Activated effector memory CD4-positive, alpha-beta T cell treated with Interleukin-2 at 50 U/mL for 16 hours (primary cell): ENCODE data around the gene CEBPB.

ENCODE experiments used
- DNase-seq: peaks from one replicate; pipeline ENCODE4 v3.0.0-alpha.2; 2020

CEBPB gene

GRCh38 chr20:50215101-50215690 lies 24.6 kb downstream of the CEBPB start:
- no peak for DNase-seq

- DNase-seq = no peak
Observed at GRCh38 chr20:50215926-50216325, 25.3 kb downstream of the CEBPB start.

GRCh38 chr20:50216543-50217206 lies 26.0 kb downstream of the CEBPB start:
- DNase-seq = no peak

GRCh38 chr20:50217207-50217949 lies 26.7 kb downstream of the CEBPB start:
- no peak for DNase-seq

- DNase-seq = no peak
Observed at GRCh38 chr20:50218987-50219435, 28.4 kb downstream of the CEBPB start.

- no peak for DNase-seq
Observed at GRCh38 chr20:50219600-50219999, 29.0 kb downstream of the CEBPB start.

GRCh38 chr20:50220093-50220893 lies 29.7 kb downstream of the CEBPB start:
- DNase-seq = no peak

GRCh38 chr20:50220894-50221365 lies 30.3 kb downstream of the CEBPB start:
- no peak for DNase-seq

GRCh38 chr20:50221501-50222308 lies 31.1 kb downstream of the CEBPB start:
- DNase-seq = no peak

GRCh38 chr20:50222309-50223038 lies 31.8 kb downstream of the CEBPB start:
- DNase-seq = no peak

GRCh38 chr20:50223039-50224005 lies 32.7 kb downstream of the CEBPB start:
- DNase-seq = no peak

GRCh38 chr20:50224052-50224451 lies 33.4 kb downstream of the CEBPB start:
- no peak for DNase-seq

GRCh38 chr20:50224531-50225255 lies 34.1 kb downstream of the CEBPB start:
- no peak for DNase-seq

GRCh38 chr20:50226093-50226974 lies 35.7 kb downstream of the CEBPB start:
- DNase-seq = no peak

GRCh38 chr20:50227506-50227905 lies 36.9 kb downstream of the CEBPB start:
- DNase-seq = no peak

- no peak for DNase-seq
Observed at GRCh38 chr20:50229156-50229607, 38.6 kb downstream of the CEBPB start.

GRCh38 chr20:50230184-50230583 lies 39.6 kb downstream of the CEBPB start:
- DNase-seq = no peak

- DNase-seq = no peak
Observed at GRCh38 chr20:50230871-50231560, 40.4 kb downstream of the CEBPB start.
